ENCODE data around the gene MPG.

GRCh38 chr16:57711-58110 is 20.3 kb upstream of the MPG start:
- TF ChIP-seq TEAD4 (IDR thresholded peaks at IDR 0.05), result no peak
- TF ChIP-seq USF1 (IDR thresholded peaks at IDR 0.05), result no peak
- no peak for TF ChIP-seq ZBTB7A (IDR thresholded peaks at IDR 0.05; ENCODE audit: low read depth)
- TF ChIP-seq CREB1 (IDR thresholded peaks at IDR 0.05; ENCODE audit: low read depth), result no peak
- no peak for TF ChIP-seq REST (IDR thresholded peaks at IDR 0.05; ENCODE audit: low read depth)
- no peak for TF ChIP-seq TAF1 (IDR thresholded peaks at IDR 0.05; ENCODE audit: low read depth)
- TF ChIP-seq RAD21 (IDR thresholded peaks at IDR 0.05; ENCODE audit: low read depth), result no peak
- no peak for TF ChIP-seq EP300 (IDR thresholded peaks at IDR 0.05; ENCODE audit: borderline replicate concordance)
- no peak for TF ChIP-seq MAX (IDR thresholded peaks at IDR 0.05)
- no peak for TF ChIP-seq TCF12 (IDR thresholded peaks at IDR 0.05; ENCODE audit: low read depth)
- no peak for TF ChIP-seq NFIC (IDR thresholded peaks at IDR 0.05)
- TF ChIP-seq FOXM1 (IDR thresholded peaks at IDR 0.05; ENCODE audit: borderline replicate concordance, low read depth), result no peak
- no peak for TF ChIP-seq CEBPB (IDR thresholded peaks at IDR 0.05)
- no peak for TF ChIP-seq EGR1 (IDR thresholded peaks at IDR 0.05)

Data from Ishikawa (cell line).